Peyer's patch (tissue), 4 donors: ENCODE measurements around the gene HTR7.
A peak's percentile ranks its signal among the peaks of the same experiment; 100 is the strongest.
"Not testable (repeated sequence)": the region's sequence is repeated elsewhere in the genome, so short reads cannot be mapped to it uniquely, and the experiment has no call there.

Experiments
- POLR2A ChIP-seq, 2 donors: fragments of 450-650 bp; IDR thresholded peaks; one replicate each; pipeline ENCODE4 v1.5.1; 2017; ENCODE audit warnings: antibody characterized with exemption in 2 of 2, mild to moderate bottlenecking in 2 of 2, moderate library complexity in 2 of 2
- TF ChIP-seq, protein P1 (sequence below), 6 experiments: fragments of 450-650 bp in 4 of 6; fragments of 200-600 bp in 2 of 6; sonication (generic) in 1 of 6; IDR thresholded peaks; one replicate each; pipeline ENCODE4 v1.5.1; 2017 to 2019; ENCODE audit warnings: antibody characterized with exemption in 6 of 6, mild to moderate bottlenecking in 3 of 6, moderate library complexity in 1 of 6

GRCh38 chr10:90880059-90880719, 22.4 kb upstream of the HTR7 start:
- TF ChIP-seq, protein P1, sequence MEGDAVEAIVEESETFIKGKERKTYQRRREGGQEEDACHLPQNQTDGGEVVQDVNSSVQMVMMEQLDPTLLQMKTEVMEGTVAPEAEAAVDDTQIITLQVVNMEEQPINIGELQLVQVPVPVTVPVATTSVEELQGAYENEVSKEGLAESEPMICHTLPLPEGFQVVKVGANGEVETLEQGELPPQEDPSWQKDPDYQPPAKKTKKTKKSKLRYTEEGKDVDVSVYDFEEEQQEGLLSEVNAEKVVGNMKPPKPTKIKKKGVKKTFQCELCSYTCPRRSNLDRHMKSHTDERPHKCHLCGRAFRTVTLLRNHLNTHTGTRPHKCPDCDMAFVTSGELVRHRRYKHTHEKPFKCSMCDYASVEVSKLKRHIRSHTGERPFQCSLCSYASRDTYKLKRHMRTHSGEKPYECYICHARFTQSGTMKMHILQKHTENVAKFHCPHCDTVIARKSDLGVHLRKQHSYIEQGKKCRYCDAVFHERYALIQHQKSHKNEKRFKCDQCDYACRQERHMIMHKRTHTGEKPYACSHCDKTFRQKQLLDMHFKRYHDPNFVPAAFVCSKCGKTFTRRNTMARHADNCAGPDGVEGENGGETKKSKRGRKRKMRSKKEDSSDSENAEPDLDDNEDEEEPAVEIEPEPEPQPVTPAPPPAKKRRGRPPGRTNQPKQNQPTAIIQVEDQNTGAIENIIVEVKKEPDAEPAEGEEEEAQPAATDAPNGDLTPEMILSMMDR (IDR thresholded peaks at IDR 0.05) = peak in 4 of 6 experiments; percentile 54 to 64 (median 56)
- TF ChIP-seq POLR2A (IDR thresholded peaks at IDR 0.05) = not testable (repeated sequence)
